Progenitor cell of endocrine pancreas (in vitro differentiated cells): ENCODE measurements around the gene CERS1. TPM values are rescaled to one million over a fixed set of nuclear protein-coding genes. Genes with fewer than 3 reads are reported as not detected.

Experiments used
- DNase-seq: peaks from one replicate; pipeline ENCODE4 v3.0.0; 2021; ENCODE audit warnings: low spot score; ENCODE audit not compliant: unreplicated experiment
- H3K27ac Mint-ChIP-seq: 2 replicates; pipeline ENCODE4 v1.8.0; 2021; ENCODE audit warnings: mild to moderate bottlenecking, moderate library complexity, mixed read lengths
- H3K27me3 Mint-ChIP-seq: 2 replicates; pipeline ENCODE4 v1.8.0; 2021; ENCODE audit warnings: mixed read lengths
- H3K36me3 Mint-ChIP-seq: 2 replicates; pipeline ENCODE4 v1.8.0; 2022; ENCODE audit warnings: mixed read lengths; ENCODE audit not compliant: insufficient read depth
- H3K4me1 Mint-ChIP-seq: 2 replicates; pipeline ENCODE4 v1.8.0; 2021; ENCODE audit warnings: low read depth, mixed read lengths
- H3K4me3 Mint-ChIP-seq: 2 replicates; pipeline ENCODE4 v1.8.0; 2021; ENCODE audit warnings: low read depth, mild to moderate bottlenecking, moderate library complexity, mixed read lengths
- H3K9me3 Mint-ChIP-seq: 2 replicates; pipeline ENCODE4 v1.8.0; 2021; ENCODE audit warnings: low read depth, mixed read lengths
- total RNA-seq: library from RNA; stranded (reverse); gene quantifications from 2 replicates; pipeline ENCODE4 v1.2.1, GENCODE V29; 2021
- TF ChIP-seq, protein P1 (sequence below): fragments of 200-600 bp; sonication (generic); IDR thresholded peaks from one replicate; pipeline ENCODE4 v1.5.0; 2021; ENCODE audit warnings: antibody characterized with exemption, mild to moderate bottlenecking; ENCODE audit not compliant: unreplicated experiment

Gene CERS1
- total RNA-seq, 1 donor from 2014 or later, result 20.9 TPM

- DNase-seq, result no peak
- Mint-ChIP-seq H3K9me3 (no peaks in the 10 kb centered on the region), H3K4me1 (no peaks in the 10 kb centered on the region), H3K27ac (no peak overlapping the region), H3K27me3 (no peaks in the 10 kb centered on the region), H3K4me3 (no peak overlapping the region), H3K36me3 (peaks cover 10% of the 10 kb centered on the region)
- TF ChIP-seq, protein P1, sequence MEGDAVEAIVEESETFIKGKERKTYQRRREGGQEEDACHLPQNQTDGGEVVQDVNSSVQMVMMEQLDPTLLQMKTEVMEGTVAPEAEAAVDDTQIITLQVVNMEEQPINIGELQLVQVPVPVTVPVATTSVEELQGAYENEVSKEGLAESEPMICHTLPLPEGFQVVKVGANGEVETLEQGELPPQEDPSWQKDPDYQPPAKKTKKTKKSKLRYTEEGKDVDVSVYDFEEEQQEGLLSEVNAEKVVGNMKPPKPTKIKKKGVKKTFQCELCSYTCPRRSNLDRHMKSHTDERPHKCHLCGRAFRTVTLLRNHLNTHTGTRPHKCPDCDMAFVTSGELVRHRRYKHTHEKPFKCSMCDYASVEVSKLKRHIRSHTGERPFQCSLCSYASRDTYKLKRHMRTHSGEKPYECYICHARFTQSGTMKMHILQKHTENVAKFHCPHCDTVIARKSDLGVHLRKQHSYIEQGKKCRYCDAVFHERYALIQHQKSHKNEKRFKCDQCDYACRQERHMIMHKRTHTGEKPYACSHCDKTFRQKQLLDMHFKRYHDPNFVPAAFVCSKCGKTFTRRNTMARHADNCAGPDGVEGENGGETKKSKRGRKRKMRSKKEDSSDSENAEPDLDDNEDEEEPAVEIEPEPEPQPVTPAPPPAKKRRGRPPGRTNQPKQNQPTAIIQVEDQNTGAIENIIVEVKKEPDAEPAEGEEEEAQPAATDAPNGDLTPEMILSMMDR, result no peak
Observed at GRCh38 chr19:18858906-18859646, 36.9 kb downstream of the CERS1 start.

DNA sequence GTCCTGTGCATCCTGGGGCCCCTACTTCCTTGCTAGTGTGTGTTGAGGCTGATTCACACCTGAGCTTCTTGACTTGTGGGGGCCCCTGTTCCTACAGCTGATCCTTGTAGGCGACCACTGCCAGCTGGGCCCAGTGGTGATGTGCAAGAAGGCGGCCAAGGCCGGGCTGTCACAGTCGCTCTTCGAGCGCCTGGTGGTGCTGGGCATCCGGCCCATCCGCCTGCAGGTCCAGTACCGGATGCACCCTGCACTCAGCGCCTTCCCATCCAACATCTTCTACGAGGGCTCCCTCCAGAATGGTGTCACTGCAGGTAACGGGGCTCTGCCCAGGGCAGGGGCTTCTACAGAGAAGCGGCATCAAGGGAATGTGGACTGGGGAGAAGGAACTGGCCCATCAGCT, 38.7 kb downstream of the CERS1 start:
- H3K4me3 Mint-ChIP-seq, result no peak overlapping the region
- no peak overlapping the region for H3K27ac Mint-ChIP-seq
- TF ChIP-seq, protein P1, result no peak
- H3K9me3 Mint-ChIP-seq, result no peaks in the 10 kb centered on the region
- H3K36me3 Mint-ChIP-seq, result peaks cover 15% of the 10 kb centered on the region
- no peak for DNase-seq
- H3K4me1 Mint-ChIP-seq, result no peaks in the 10 kb centered on the region
- no peaks in the 10 kb centered on the region for H3K27me3 Mint-ChIP-seq

DNA sequence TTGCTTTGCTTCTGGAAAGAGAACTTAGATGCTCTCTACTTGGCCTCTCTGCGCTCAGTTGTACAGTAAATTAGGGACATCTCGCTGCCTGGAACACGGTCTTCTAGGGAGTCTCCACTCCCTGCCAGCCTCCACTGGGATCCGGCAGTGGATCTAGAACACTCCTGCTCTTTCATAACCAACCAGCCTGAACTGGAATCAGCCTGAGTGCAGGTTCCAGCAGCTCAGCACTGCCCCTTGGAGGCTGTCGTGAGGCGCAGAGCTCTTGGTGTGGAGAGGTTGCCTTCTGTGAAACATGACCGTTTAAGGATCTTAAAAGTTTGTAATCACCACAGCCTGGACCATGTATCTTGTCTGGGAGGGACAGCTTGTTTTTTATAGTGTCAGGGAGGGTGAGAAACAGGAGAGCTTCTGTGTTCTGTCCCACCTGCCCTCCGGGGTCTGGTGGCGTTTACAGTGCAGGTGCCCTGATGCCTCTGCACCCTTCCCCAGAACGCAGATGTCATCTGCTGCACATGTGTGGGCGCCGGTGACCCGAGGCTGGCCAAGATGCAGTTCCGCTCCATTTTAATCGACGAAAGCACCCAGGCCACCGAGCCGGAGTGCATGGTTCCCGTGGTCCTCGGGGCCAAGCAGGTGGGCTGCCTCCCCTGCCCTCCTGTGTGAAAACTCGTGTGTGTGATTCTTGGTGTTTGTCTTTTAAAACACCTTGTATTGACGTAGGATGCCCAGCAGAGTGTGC, 39.4 kb downstream of the CERS1 start:
- no peaks in the 10 kb centered on the region for H3K27me3 Mint-ChIP-seq
- no peak overlapping the region for H3K27ac Mint-ChIP-seq
- H3K4me1 Mint-ChIP-seq, result no peaks in the 10 kb centered on the region
- no peak for DNase-seq
- H3K9me3 Mint-ChIP-seq, result no peaks in the 10 kb centered on the region
- TF ChIP-seq, protein P1, result peak; percentile 36
- H3K36me3 Mint-ChIP-seq, result peaks cover 13% of the 10 kb centered on the region
- no peak overlapping the region for H3K4me3 Mint-ChIP-seq

GRCh38 chr19:18855647-18856384, 40.1 kb downstream of the CERS1 start:
- TF ChIP-seq, protein P1, result no peak
- H3K4me3 Mint-ChIP-seq, result no peak overlapping the region
- no peak overlapping the region for H3K27ac Mint-ChIP-seq
- H3K9me3 Mint-ChIP-seq, result no peaks in the 10 kb centered on the region
- peaks cover 12% of the 10 kb centered on the region for H3K36me3 Mint-ChIP-seq
- DNase-seq, result no peak
- H3K27me3 Mint-ChIP-seq, result no peaks in the 10 kb centered on the region
- no peaks in the 10 kb centered on the region for H3K4me1 Mint-ChIP-seq

DNA sequence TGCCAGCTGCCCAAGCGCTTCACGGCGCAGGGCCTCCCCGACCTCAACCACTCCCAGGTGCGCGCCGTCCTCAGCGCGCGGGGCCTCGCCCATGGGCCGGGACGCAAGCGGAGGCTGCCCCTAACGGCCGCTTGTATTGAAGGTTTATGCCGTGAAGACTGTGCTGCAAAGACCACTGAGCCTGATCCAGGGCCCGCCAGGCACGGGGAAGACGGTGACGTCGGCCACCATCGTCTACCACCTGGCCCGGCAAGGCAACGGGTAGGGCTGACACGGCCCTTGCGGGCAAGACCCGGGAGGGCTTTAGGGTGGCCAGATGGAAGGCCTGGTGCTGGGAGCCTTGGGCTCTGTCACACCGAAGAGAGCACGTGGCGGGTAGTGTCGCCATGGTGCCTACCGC, 41.0 kb downstream of the CERS1 start:
- Mint-ChIP-seq H3K9me3 (no peaks in the 10 kb centered on the region), H3K27ac (no peak overlapping the region), H3K4me3 (no peak overlapping the region), H3K36me3 (peaks cover 15% of the 10 kb centered on the region), H3K4me1 (no peaks in the 10 kb centered on the region), H3K27me3 (no peaks in the 10 kb centered on the region)
- no peak for DNase-seq
- TF ChIP-seq, protein P1, result no peak
